Liver (tissue), 9 donors: ENCODE measurements around the gene NUP43. TPM values are rescaled to one million over a fixed set of nuclear protein-coding genes. Genes with fewer than 3 reads are reported as not detected.

Experiments
- DNase-seq: peaks from one replicate; pipeline ENCODE4 v3.0.0-alpha.2; 2017; ENCODE audit warnings: low spot score
- H3K27ac ChIP-seq, 2 donors: one replicate each; pipeline ENCODE4 v1.7.0; 2013; ENCODE audit warnings: inconsistent platforms in 2 of 2, low read length in 2 of 2, control low read depth in 1 of 2, low read depth in 1 of 2, mild to moderate bottlenecking in 1 of 2
- H3K27me3 ChIP-seq, 4 donors: one replicate each; pipeline versions ENCODE4 v1.6.1 to v1.7.0; 2013; ENCODE audit warnings: low read length in 3 of 4, inconsistent platforms in 1 of 4, mild to moderate bottlenecking in 1 of 4, moderate library complexity in 1 of 4; ENCODE audit not compliant: control insufficient read depth in 4 of 4, insufficient read depth in 4 of 4
- H3K36me3 ChIP-seq, 4 donors: one replicate each; pipeline versions ENCODE4 v1.6.1 to v1.7.0; 2013; ENCODE audit warnings: low read length in 3 of 4, mild to moderate bottlenecking in 3 of 4, low read depth in 1 of 4, moderate library complexity in 1 of 4; ENCODE audit not compliant: control insufficient read depth in 4 of 4, insufficient read depth in 3 of 4
- H3K4me1 ChIP-seq, 4 donors: one replicate each; pipeline versions ENCODE4 v1.6.1 to v1.7.0; 2013; ENCODE audit warnings: low read length in 3 of 4, mild to moderate bottlenecking in 3 of 4, moderate library complexity in 1 of 4; ENCODE audit not compliant: control insufficient read depth in 4 of 4, insufficient read depth in 4 of 4
- H3K4me3 ChIP-seq, 3 donors: one replicate each; pipeline versions ENCODE4 v1.6.1 to v1.7.0; 2013; ENCODE audit warnings: low read length in 3 of 3, control low read depth in 1 of 3, low read depth in 1 of 3, mild to moderate bottlenecking in 1 of 3
- H3K9ac ChIP-seq, 2 donors: one replicate each; pipeline ENCODE4 v1.7.0; 2013; ENCODE audit warnings: low read length in 2 of 2, mild to moderate bottlenecking in 2 of 2, moderate library complexity in 2 of 2, control low read depth in 1 of 2, low read depth in 1 of 2
- H3K9me3 ChIP-seq, 4 donors: one replicate each; pipeline versions ENCODE4 v1.6.1 to v1.7.0; 2013; ENCODE audit warnings: low read length in 3 of 4; ENCODE audit not compliant: control insufficient read depth in 4 of 4
- ATF3 ChIP-seq: IDR thresholded peaks from 2 replicates; pipeline ENCODE4 v1.6.1; 2016; ENCODE audit warnings: antibody characterized with exemption
- CTCF ChIP-seq: fragments of 150-350 bp; IDR thresholded peaks from 2 replicates; pipeline ENCODE4 v1.5.1; 2017; ENCODE audit warnings: improper control_type of control experiment, low read depth, low read length; ENCODE audit not compliant: missing input control
- FOXA2 ChIP-seq: IDR thresholded peaks from 2 replicates; pipeline ENCODE4 v1.6.1; 2016; ENCODE audit warnings: antibody characterized with exemption
- GABPA ChIP-seq, 2 donors: IDR thresholded peaks in 1 of 2; conservative IDR thresholded peaks in 1 of 2; 2 replicates each; pipeline ENCODE4 v1.6.1; 2016; ENCODE audit warnings: antibody characterized with exemption in 2 of 2, mild to moderate bottlenecking in 1 of 2, moderate library complexity in 1 of 2
- HNF4A ChIP-seq, 2 donors: conservative IDR thresholded peaks; 2 replicates each; pipeline ENCODE4 v1.6.1; 2016; ENCODE audit warnings: antibody characterized with exemption in 2 of 2, mild to moderate bottlenecking in 2 of 2
- HNF4G ChIP-seq: IDR thresholded peaks from 2 replicates; pipeline ENCODE4 v1.6.1; 2016; ENCODE audit warnings: antibody characterized with exemption
- JUND ChIP-seq, 2 donors: IDR thresholded peaks; 2 replicates each; pipeline ENCODE4 v1.6.1; 2016; ENCODE audit warnings: antibody characterized with exemption in 2 of 2
- MAX ChIP-seq: IDR thresholded peaks from 2 replicates; pipeline ENCODE4 v1.6.1; 2016; ENCODE audit warnings: antibody characterized with exemption
- NR2F2 ChIP-seq: IDR thresholded peaks from 2 replicates; pipeline ENCODE4 v1.6.1; 2016; ENCODE audit warnings: antibody characterized with exemption
- RAD21 ChIP-seq, 2 donors: IDR thresholded peaks; 2 replicates each; pipeline ENCODE4 v1.6.1; 2016; ENCODE audit warnings: antibody characterized with exemption in 2 of 2, mild to moderate bottlenecking in 2 of 2
- REST ChIP-seq: IDR thresholded peaks from 2 replicates; pipeline ENCODE4 v1.6.1; 2016; ENCODE audit warnings: antibody characterized with exemption, mild to moderate bottlenecking
- RXRA ChIP-seq, 2 donors: IDR thresholded peaks; 2 replicates each; pipeline ENCODE4 v1.6.1; 2017 to 2018; ENCODE audit warnings: antibody characterized with exemption in 2 of 2, mild to moderate bottlenecking in 1 of 2
- SP1 ChIP-seq: IDR thresholded peaks from 2 replicates; pipeline ENCODE4 v1.6.1; 2018; ENCODE audit warnings: antibody characterized with exemption, mild to moderate bottlenecking
- TAF1 ChIP-seq: conservative IDR thresholded peaks from 2 replicates; pipeline ENCODE4 v1.6.1; 2016; ENCODE audit warnings: antibody characterized with exemption, mild to moderate bottlenecking
- YY1 ChIP-seq: IDR thresholded peaks from 2 replicates; pipeline ENCODE4 v1.6.1; 2016; ENCODE audit warnings: antibody characterized with exemption, mild to moderate bottlenecking
- ZBTB33 ChIP-seq: IDR thresholded peaks from 2 replicates; pipeline ENCODE4 v1.6.1; 2016; ENCODE audit warnings: antibody characterized with exemption
- WGBS: extraction: QIAGEN DNeasy Blood & Tissue Kit; methylation state at CpG from one replicate; pipeline ENCODE4 v1.1.7; 2013; 5-methylcytosine and 5-hydroxymethylcytosine counted together
- polyA plus RNA-seq, 2 donors: library from polyadenylated mRNA; stranded (reverse) in 1 of 2; unstranded in 1 of 2; fragments of 200-250 nt in 1 of 2; fragments of >200 nt in 1 of 2; fragmentation: Nextera tagmentation in 1 of 2; extraction: Ambion mirVana in 1 of 2; gene quantifications; one replicate each; pipeline versions ENCODE4 v1.2.1 to v1.2.3, GENCODE V29; 2013 to 2015
- total RNA-seq, 2 donors: library from RNA; depleted of rRNA; stranded (reverse); fragments of >200 nt; gene quantifications; one replicate each; pipeline ENCODE4 v1.2.3, GENCODE V29; 2014
- donor health status: healthy.
- donor health status: healthy.
- donor health status: healthy.
- donor health status: healthy.
- donor health status: healthy.

Gene NUP43
- total and polyA plus RNA-seq, 4 donors = 3.2 to 18.5 (median 10.4) TPM

- TF ChIP-seq RAD21 (IDR thresholded peaks at IDR 0.05) (no peak), CTCF (no peak), ATF3 (no peak), REST (no peak)
These were observed 47.2 kb downstream of the NUP43 start (continued) for GRCh38 chr6:149699150-149699549.

- Histone ChIP-seq H3K27ac (no peak overlapping the region), H3K4me1 (peaks cover 0 to 2% (median 0%) of the 10 kb centered on the region in 4 donors), H3K4me3 (no peak overlapping the region), H3K9ac (no peak overlapping the region), H3K27me3 (no peaks in the 10 kb centered on the region), H3K36me3 (peaks cover 2 to 9% (median 4%) of the 10 kb centered on the region in 4 donors), H3K9me3 (no peaks in the 10 kb centered on the region)
- TF ChIP-seq JUND (IDR thresholded peaks at IDR 0.05) (no peak), FOXA2 (no peak)
- WGBS = 98% methylated on average over 2 of the region's 2 CpGs
- no peak for DNase-seq
These were observed 48.2 kb downstream of the NUP43 start for GRCh38 chr6:149698175-149698574.

GRCh38 chr6:149696901-149697300, 49.4 kb downstream of the NUP43 start:
- H3K9ac ChIP-seq = no peak overlapping the region
- peaks cover 2 to 9% (median 6%) of the 10 kb centered on the region in 4 donors for H3K36me3 ChIP-seq
- 79% methylated on average over 1 of the region's 1 CpG for WGBS
- no peak for DNase-seq
- peaks cover 0 to 2% (median 0%) of the 10 kb centered on the region in 4 donors for H3K4me1 ChIP-seq
- no peak overlapping the region for H3K27ac ChIP-seq
- no peaks in the 10 kb centered on the region for H3K27me3 ChIP-seq
- H3K9me3 ChIP-seq = no peaks in the 10 kb centered on the region
- H3K4me3 ChIP-seq = no peak overlapping the region
- TF ChIP-seq ATF3 (no peak), GABPA (IDR thresholded peaks at IDR 0.05 in 1 of 2, conservative IDR thresholded peaks at IDR 0.05 in 1 of 2) (no peak), TAF1 (no peak), REST (no peak), SP1 (no peak), JUND (IDR thresholded peaks at IDR 0.05) (no peak), NR2F2 (no peak), RXRA (IDR thresholded peaks at IDR 0.05) (no peak), HNF4G (no peak), MAX (no peak), YY1 (no peak), RAD21 (IDR thresholded peaks at IDR 0.05) (no peak), HNF4A (conservative IDR thresholded peaks at IDR 0.05) (no peak), CTCF (no peak), ZBTB33 (no peak)
